ENCODE data around the gene C14orf119.

C14orf119 gene

DNA sequence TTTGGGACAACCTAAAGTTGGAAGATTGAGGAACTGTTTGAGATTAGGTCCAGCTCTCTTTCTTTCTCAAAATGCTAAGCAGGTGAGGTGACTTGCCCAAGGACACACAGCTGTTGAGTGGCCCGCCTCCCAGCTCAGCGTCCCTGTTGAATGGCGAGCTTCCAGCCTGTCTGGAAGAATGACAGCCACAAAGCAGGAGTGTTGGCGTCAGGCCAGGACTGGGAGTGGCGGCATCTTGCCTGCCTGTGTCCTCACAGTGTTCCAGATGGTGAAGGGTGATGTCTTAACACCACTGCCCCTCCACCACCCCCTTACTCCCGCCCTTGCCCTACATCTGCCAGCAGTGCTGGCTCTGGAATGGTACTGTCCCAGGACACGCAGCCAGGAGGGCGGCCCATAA lies 28.1 kb downstream of the C14orf119 start:
- Histone ChIP-seq H2BK5ac (ENCODE audit: low read depth, low read length, poor library complexity, severe bottlenecking) (no peak overlapping the region), H3K4me3 (ENCODE audit: insufficient read depth in 1 of 2, low read depth in 1 of 2, low read length in 2 of 2) (no peak overlapping the region), H3K27ac (ENCODE audit: low read length, poor library complexity, severe bottlenecking) (no peak overlapping the region), H3K27me3 (ENCODE audit: control insufficient read depth in 1 of 2, insufficient read depth in 1 of 2, low read length in 2 of 2) (no peaks in the 10 kb centered on the region), H2AK5ac (ENCODE audit: low read length, severe bottlenecking) (no peak overlapping the region), H2BK15ac (ENCODE audit: low read depth, poor library complexity, severe bottlenecking) (no peak overlapping the region), H3K14ac (ENCODE audit: low read length in 2 of 2) (no peak overlapping the region), H3K36me3 (ENCODE audit: control insufficient read depth in 1 of 2, insufficient read depth in 2 of 2, low read depth in 1 of 2, low read length in 2 of 2) (peaks cover 0 to 19% of the 10 kb centered on the region in 2 experiments), H3K9ac (ENCODE audit: low read length) (no peak overlapping the region), H2AFZ (ENCODE audit: low read depth, low read length) (no peak overlapping the region), H3K18ac (ENCODE audit: low read depth in 1 of 2, low read length in 2 of 2) (no peak overlapping the region), H3K9me3 (ENCODE audit: control insufficient read depth, low read length) (no peaks in the 10 kb centered on the region), H3K4me1 (ENCODE audit: control insufficient read depth, insufficient read depth, low read depth, low read length) (peaks cover 7% of the 10 kb centered on the region), H4K91ac (ENCODE audit: low read length) (no peak overlapping the region), H3K23ac (ENCODE audit: low read length in 2 of 2) (no peak overlapping the region), H2BK12ac (ENCODE audit: low read length in 2 of 2) (no peak overlapping the region), H2BK120ac (ENCODE audit: low read depth, low read length) (no peak overlapping the region), H3K4ac (ENCODE audit: low read depth in 1 of 2, low read length in 2 of 2) (no peak overlapping the region), H3K79me1 (replicated peaks; ENCODE audit: low read length, poor library complexity, severe bottlenecking) (no peaks in the 10 kb centered on the region), H3K4me2 (ENCODE audit: low read length, poor library complexity, severe bottlenecking) (no peak overlapping the region), H4K8ac (ENCODE audit: low read length) (no peak overlapping the region)
- no peak for DNase-seq
- WGBS = 91% methylated on average over 8 of the region's 8 CpGs

DNA sequence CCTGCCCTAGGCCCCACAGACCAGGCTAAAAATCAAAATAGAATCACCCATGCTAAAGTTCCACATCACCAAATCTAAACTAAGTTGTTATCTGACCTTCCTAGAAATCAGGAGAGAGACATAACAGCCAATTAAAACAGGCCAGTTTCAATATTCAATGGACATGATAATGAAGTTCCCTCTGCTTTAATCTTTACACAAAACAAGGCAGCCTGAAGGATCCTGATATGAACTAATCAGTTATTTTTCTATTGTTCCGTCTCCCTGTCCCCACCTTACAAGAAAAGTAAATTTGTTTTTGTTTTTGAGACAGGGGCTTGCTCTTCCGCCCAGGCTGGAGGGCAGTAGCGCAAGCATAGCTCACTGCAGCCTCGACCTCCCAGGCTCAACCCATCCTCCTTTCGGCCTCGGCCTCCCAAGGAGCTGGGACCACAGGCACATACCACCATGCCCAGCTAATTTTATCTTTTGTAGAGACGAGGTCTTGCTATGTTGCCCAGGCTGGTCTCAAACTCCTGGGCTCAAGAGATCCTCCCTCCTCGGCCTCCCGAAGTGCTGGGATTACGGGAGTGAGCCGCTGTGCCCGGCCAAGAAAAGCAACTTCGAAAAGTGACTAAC lies 29.1 kb downstream of the C14orf119 start:
- Histone ChIP-seq H3K27ac (ENCODE audit: low read length, poor library complexity, severe bottlenecking) (no peak overlapping the region), H3K4me2 (ENCODE audit: low read length, poor library complexity, severe bottlenecking) (no peak overlapping the region), H2BK120ac (ENCODE audit: low read depth, low read length) (no peak overlapping the region), H3K27me3 (ENCODE audit: control insufficient read depth in 1 of 2, insufficient read depth in 1 of 2, low read length in 2 of 2) (peaks cover 0 to 8% of the 10 kb centered on the region in 2 experiments), H3K18ac (ENCODE audit: low read depth in 1 of 2, low read length in 2 of 2) (no peak overlapping the region), H2AFZ (ENCODE audit: low read depth, low read length) (no peak overlapping the region), H2BK5ac (ENCODE audit: low read depth, low read length, poor library complexity, severe bottlenecking) (no peak overlapping the region), H2BK12ac (ENCODE audit: low read length in 2 of 2) (no peak overlapping the region), H3K79me1 (replicated peaks; ENCODE audit: low read length, poor library complexity, severe bottlenecking) (no peaks in the 10 kb centered on the region), H4K91ac (ENCODE audit: low read length) (no peak overlapping the region), H3K23ac (ENCODE audit: low read length in 2 of 2) (no peak overlapping the region), H3K36me3 (ENCODE audit: control insufficient read depth in 1 of 2, insufficient read depth in 2 of 2, low read depth in 1 of 2, low read length in 2 of 2) (peaks cover 0 to 29% of the 10 kb centered on the region in 2 experiments), H3K14ac (ENCODE audit: low read length in 2 of 2) (no peak overlapping the region), H3K4me3 (ENCODE audit: insufficient read depth in 1 of 2, low read depth in 1 of 2, low read length in 2 of 2) (no peak overlapping the region), H3K9me3 (ENCODE audit: control insufficient read depth, low read length) (no peaks in the 10 kb centered on the region), H2BK15ac (ENCODE audit: low read depth, poor library complexity, severe bottlenecking) (no peak overlapping the region), H3K4ac (ENCODE audit: low read depth in 1 of 2, low read length in 2 of 2) (no peak overlapping the region), H3K4me1 (ENCODE audit: control insufficient read depth, insufficient read depth, low read depth, low read length) (peaks cover 7% of the 10 kb centered on the region), H3K9ac (ENCODE audit: low read length) (no peak overlapping the region), H4K8ac (ENCODE audit: low read length) (no peak overlapping the region), H2AK5ac (ENCODE audit: low read length, severe bottlenecking) (no peak overlapping the region)
- WGBS = 91% methylated on average over 13 of the region's 13 CpGs
- DNase-seq = no peak

DNA sequence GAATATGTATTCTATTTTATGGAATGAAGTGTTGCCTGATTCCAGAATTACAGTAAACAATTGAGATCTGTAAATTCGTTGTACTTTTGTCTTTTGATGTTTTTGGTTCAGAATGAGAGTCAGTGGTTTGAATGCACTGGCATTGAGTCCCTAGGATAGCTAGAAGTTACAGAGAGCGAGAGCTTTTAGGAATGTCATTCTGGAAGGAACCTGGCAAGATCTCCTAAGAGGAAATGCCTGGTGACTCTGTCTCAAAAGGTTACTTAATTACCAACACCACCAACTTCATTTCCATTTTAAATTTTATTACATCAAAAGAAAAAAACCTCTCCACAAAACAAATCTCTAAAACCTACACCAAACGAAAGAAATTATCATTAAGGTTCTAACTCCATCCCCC lies 29.7 kb downstream of the C14orf119 start:
- Histone ChIP-seq H3K9me3 (ENCODE audit: control insufficient read depth, low read length) (no peaks in the 10 kb centered on the region), H2BK12ac (ENCODE audit: low read length in 2 of 2) (no peak overlapping the region), H2AFZ (ENCODE audit: low read depth, low read length) (no peak overlapping the region), H3K23ac (ENCODE audit: low read length in 2 of 2) (no peak overlapping the region), H3K27me3 (ENCODE audit: control insufficient read depth in 1 of 2, insufficient read depth in 1 of 2, low read length in 2 of 2) (peaks cover 0 to 9% of the 10 kb centered on the region in 2 experiments), H4K91ac (ENCODE audit: low read length) (no peak overlapping the region), H3K14ac (ENCODE audit: low read length in 2 of 2) (no peak overlapping the region), H3K18ac (ENCODE audit: low read depth in 1 of 2, low read length in 2 of 2) (no peak overlapping the region), H3K27ac (ENCODE audit: low read length, poor library complexity, severe bottlenecking) (no peak overlapping the region), H3K4me3 (ENCODE audit: insufficient read depth in 1 of 2, low read depth in 1 of 2, low read length in 2 of 2) (no peak overlapping the region), H2BK5ac (ENCODE audit: low read depth, low read length, poor library complexity, severe bottlenecking) (no peak overlapping the region), H4K8ac (ENCODE audit: low read length) (no peak overlapping the region), H2BK15ac (ENCODE audit: low read depth, poor library complexity, severe bottlenecking) (no peak overlapping the region), H3K4ac (ENCODE audit: low read depth in 1 of 2, low read length in 2 of 2) (no peak overlapping the region), H2AK5ac (ENCODE audit: low read length, severe bottlenecking) (no peak overlapping the region), H3K9ac (ENCODE audit: low read length) (no peak overlapping the region), H3K36me3 (ENCODE audit: control insufficient read depth in 1 of 2, insufficient read depth in 2 of 2, low read depth in 1 of 2, low read length in 2 of 2) (peaks cover 0 to 35% of the 10 kb centered on the region in 2 experiments), H3K4me2 (ENCODE audit: low read length, poor library complexity, severe bottlenecking) (no peak overlapping the region), H2BK120ac (ENCODE audit: low read depth, low read length) (no peak overlapping the region), H3K4me1 (ENCODE audit: control insufficient read depth, insufficient read depth, low read depth, low read length) (peaks cover 7% of the 10 kb centered on the region), H3K79me1 (replicated peaks; ENCODE audit: low read length, poor library complexity, severe bottlenecking) (no peaks in the 10 kb centered on the region)
- 73% methylated on average over 3 of the region's 3 CpGs for WGBS
- DNase-seq = no peak

DNA sequence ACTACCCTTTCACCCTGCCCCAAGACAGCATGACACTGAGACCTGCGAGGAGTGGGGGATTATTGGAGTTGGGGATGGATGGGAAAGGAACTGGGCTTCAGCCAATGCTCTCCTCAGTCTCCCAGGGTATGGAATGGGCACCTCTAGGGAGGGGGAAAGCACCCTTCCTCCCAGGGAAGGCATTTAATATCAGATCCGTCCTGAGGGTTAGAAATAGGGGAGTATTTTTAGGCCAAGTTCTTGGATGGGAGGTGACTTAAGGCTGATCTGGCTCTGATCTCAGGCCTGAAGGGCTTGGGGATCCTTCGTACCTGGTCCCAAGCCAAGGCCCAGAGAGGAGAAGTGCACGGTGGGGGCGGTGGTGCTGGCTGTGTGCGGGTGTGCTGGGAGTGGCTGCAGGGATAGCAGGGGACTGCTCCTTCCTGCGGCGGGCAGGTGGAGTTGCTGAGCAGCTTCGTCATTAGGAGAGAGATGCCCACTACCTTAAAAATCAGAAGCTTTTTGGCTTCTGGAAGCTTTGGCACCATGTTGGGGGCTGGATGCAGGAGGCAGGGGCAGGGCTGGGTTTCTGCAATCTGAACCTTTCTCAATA lies 30.7 kb downstream of the C14orf119 start:
- Histone ChIP-seq H2AFZ (ENCODE audit: low read depth, low read length) (no peak overlapping the region), H3K4ac (ENCODE audit: low read depth in 1 of 2, low read length in 2 of 2) (no peak overlapping the region), H3K79me1 (replicated peaks; ENCODE audit: low read length, poor library complexity, severe bottlenecking) (no peaks in the 10 kb centered on the region), H3K27me3 (ENCODE audit: control insufficient read depth in 1 of 2, insufficient read depth in 1 of 2, low read length in 2 of 2) (peaks cover 0 to 9% of the 10 kb centered on the region in 2 experiments), H2BK120ac (ENCODE audit: low read depth, low read length) (no peak overlapping the region), H4K8ac (ENCODE audit: low read length) (no peak overlapping the region), H2BK15ac (ENCODE audit: low read depth, poor library complexity, severe bottlenecking) (no peak overlapping the region), H3K18ac (ENCODE audit: low read depth in 1 of 2, low read length in 2 of 2) (no peak overlapping the region), H3K9me3 (ENCODE audit: control insufficient read depth, low read length) (no peaks in the 10 kb centered on the region), H2BK5ac (ENCODE audit: low read depth, low read length, poor library complexity, severe bottlenecking) (no peak overlapping the region), H2BK12ac (ENCODE audit: low read length in 2 of 2) (no peak overlapping the region), H3K23ac (ENCODE audit: low read length in 2 of 2) (no peak overlapping the region), H3K36me3 (ENCODE audit: control insufficient read depth in 1 of 2, insufficient read depth in 2 of 2, low read depth in 1 of 2, low read length in 2 of 2) (peaks cover 0 to 41% of the 10 kb centered on the region in 2 experiments), H3K4me1 (ENCODE audit: control insufficient read depth, insufficient read depth, low read depth, low read length) (peaks cover 7% of the 10 kb centered on the region), H4K91ac (ENCODE audit: low read length) (no peak overlapping the region), H3K27ac (ENCODE audit: low read length, poor library complexity, severe bottlenecking) (no peak overlapping the region), H3K14ac (ENCODE audit: low read length in 2 of 2) (no peak overlapping the region), H3K4me3 (ENCODE audit: insufficient read depth in 1 of 2, low read depth in 1 of 2, low read length in 2 of 2) (no peak overlapping the region), H2AK5ac (ENCODE audit: low read length, severe bottlenecking) (no peak overlapping the region), H3K4me2 (ENCODE audit: low read length, poor library complexity, severe bottlenecking) (no peak overlapping the region), H3K9ac (ENCODE audit: low read length) (no peak overlapping the region)
- no peak for DNase-seq
- WGBS = 88% methylated on average over 8 of the region's 9 CpGs
